Thyroid gland (tissue), 4 donors: ENCODE data around the gene PPP1R12A.

ENCODE experiments used
- POLR2A ChIP-seq, 2 donors: fragments of 450-650 bp; IDR thresholded peaks; one replicate each; pipeline ENCODE4 v1.6.1; 2017; ENCODE audit warnings: antibody characterized with exemption in 2 of 2, mild to moderate bottlenecking in 2 of 2, moderate library complexity in 1 of 2
- TF ChIP-seq, protein P1 (sequence below), 6 experiments: fragments of 200-600 bp in 3 of 6; fragments of 450-650 bp in 3 of 6; sonication (generic) in 3 of 6; IDR thresholded peaks; one replicate each; pipeline ENCODE4 v1.5.1; 2016 to 2019; ENCODE audit warnings: antibody characterized with exemption in 6 of 6, mild to moderate bottlenecking in 2 of 6, inconsistent platforms in 1 of 6, moderate library complexity in 1 of 6

DNA sequence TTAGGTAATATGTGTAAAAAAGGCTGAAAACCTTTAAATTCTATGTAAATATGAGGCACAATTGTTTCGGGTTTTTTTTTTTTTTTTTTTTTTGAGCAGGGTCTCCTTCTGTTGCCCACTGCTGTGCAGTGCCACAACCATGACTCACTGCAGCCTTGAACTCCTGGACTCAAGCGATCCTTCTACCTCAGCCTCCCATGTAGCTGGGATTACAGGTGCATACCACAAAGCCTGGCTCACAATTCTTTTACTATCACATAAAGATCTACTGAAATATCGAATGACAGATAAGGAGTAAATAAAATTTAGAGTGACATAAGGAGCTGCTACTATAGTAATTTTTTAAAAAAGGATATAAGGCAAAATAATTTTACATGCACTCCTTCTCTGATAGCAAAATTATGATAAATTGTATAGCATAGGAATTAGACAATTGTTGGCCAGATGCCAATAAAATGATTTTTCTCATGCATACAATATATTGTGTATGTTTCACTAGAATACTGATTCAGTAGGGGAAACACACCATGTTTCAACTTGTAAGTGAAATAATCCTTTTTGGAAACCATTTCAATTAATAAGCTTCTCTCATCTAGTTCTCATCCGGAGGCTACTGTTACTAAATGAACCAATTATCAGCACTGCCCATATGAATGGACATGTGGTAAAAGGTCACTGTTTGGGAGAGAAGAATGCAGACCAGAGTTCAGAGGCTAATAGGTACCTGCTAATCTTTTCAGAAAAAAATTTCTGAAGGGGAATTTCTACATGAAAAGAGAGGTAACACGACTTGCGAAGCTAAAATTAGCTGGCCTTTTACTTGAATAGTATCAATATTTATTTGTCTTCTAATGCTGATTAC, 108.4 kb downstream of the PPP1R12A start:
- no peak for TF ChIP-seq POLR2A (IDR thresholded peaks at IDR 0.05)
- TF ChIP-seq, protein P1, sequence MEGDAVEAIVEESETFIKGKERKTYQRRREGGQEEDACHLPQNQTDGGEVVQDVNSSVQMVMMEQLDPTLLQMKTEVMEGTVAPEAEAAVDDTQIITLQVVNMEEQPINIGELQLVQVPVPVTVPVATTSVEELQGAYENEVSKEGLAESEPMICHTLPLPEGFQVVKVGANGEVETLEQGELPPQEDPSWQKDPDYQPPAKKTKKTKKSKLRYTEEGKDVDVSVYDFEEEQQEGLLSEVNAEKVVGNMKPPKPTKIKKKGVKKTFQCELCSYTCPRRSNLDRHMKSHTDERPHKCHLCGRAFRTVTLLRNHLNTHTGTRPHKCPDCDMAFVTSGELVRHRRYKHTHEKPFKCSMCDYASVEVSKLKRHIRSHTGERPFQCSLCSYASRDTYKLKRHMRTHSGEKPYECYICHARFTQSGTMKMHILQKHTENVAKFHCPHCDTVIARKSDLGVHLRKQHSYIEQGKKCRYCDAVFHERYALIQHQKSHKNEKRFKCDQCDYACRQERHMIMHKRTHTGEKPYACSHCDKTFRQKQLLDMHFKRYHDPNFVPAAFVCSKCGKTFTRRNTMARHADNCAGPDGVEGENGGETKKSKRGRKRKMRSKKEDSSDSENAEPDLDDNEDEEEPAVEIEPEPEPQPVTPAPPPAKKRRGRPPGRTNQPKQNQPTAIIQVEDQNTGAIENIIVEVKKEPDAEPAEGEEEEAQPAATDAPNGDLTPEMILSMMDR (IDR thresholded peaks at IDR 0.05): no peak
